Trophoblast cell (in vitro differentiated cells and primary cell): ENCODE measurements around the gene TGFB1I1.
"Not testable (repeated sequence)": the region's sequence is repeated elsewhere in the genome, so short reads cannot be mapped to it uniquely, and the experiment has no call there.

Source experiments
- DNase-seq, 2 donors: peaks; one replicate each; pipeline ENCODE4 v3.0.0-alpha.2; 2016
- H2AFZ ChIP-seq: 2 replicates; pipeline ENCODE4 v1.6.1; 2013; ENCODE audit warnings: low read length, moderate library complexity, mild to moderate bottlenecking; ENCODE audit not compliant: insufficient read depth, poor library complexity
- H2AK5ac ChIP-seq: 2 replicates; pipeline ENCODE4 v1.6.1; 2013; ENCODE audit warnings: mild to moderate bottlenecking, low read length
- H2BK120ac ChIP-seq: 2 replicates; pipeline ENCODE4 v1.6.1; 2013; ENCODE audit warnings: low read length, mild to moderate bottlenecking, moderate library complexity; ENCODE audit not compliant: insufficient read depth, poor library complexity
- H2BK12ac ChIP-seq: 2 replicates; pipeline ENCODE4 v1.6.1; 2013; ENCODE audit warnings: mild to moderate bottlenecking, low read length, moderate library complexity
- H2BK5ac ChIP-seq: 2 replicates; pipeline ENCODE4 v1.6.1; 2013; ENCODE audit warnings: low read length, low read depth, moderate library complexity, mild to moderate bottlenecking; ENCODE audit not compliant: poor library complexity
- H3K14ac ChIP-seq: 2 replicates; pipeline ENCODE4 v1.6.1; 2013; ENCODE audit warnings: mild to moderate bottlenecking, low read length
- H3K18ac ChIP-seq: 2 replicates; pipeline ENCODE4 v1.6.1; 2013; ENCODE audit warnings: mild to moderate bottlenecking, low read length
- H3K23ac ChIP-seq: 2 replicates; pipeline ENCODE4 v1.6.1; 2013; ENCODE audit warnings: low read length
- H3K27ac ChIP-seq: 2 replicates; pipeline ENCODE4 v1.5.1; 2013; ENCODE audit warnings: low read depth, mild to moderate bottlenecking, inconsistent platforms, low read length, moderate library complexity
- H3K27me3 ChIP-seq: 2 replicates; pipeline ENCODE4 v1.6.1; 2013; ENCODE audit warnings: inconsistent platforms, mild to moderate bottlenecking, low read length, moderate library complexity; ENCODE audit not compliant: insufficient read depth
- H3K36me3 ChIP-seq, 2 experiments: 1 replicate in 1 of 2; 2 replicates in 1 of 2; pipeline ENCODE4 v1.6.1; 2013; ENCODE audit warnings: low read length in 2 of 2, mild to moderate bottlenecking in 2 of 2, moderate library complexity in 1 of 2; ENCODE audit not compliant: insufficient read depth in 2 of 2, control insufficient read depth in 1 of 2
- H3K4ac ChIP-seq: 2 replicates; pipeline ENCODE4 v1.6.1; 2013; ENCODE audit warnings: low read depth, mild to moderate bottlenecking, low read length, moderate library complexity
- H3K4me1 ChIP-seq, 2 experiments: 1 replicate in 1 of 2; 2 replicates in 1 of 2; pipeline ENCODE4 v1.6.1; 2013; ENCODE audit warnings: low read length in 2 of 2, mild to moderate bottlenecking in 2 of 2, moderate library complexity in 1 of 2; ENCODE audit not compliant: insufficient read depth in 2 of 2, control insufficient read depth in 1 of 2
- H3K4me2 ChIP-seq: 2 replicates; pipeline ENCODE4 v1.6.1; 2013; ENCODE audit warnings: inconsistent platforms, mild to moderate bottlenecking, low read length, moderate library complexity
- H3K4me3 ChIP-seq: 2 replicates; pipeline ENCODE4 v1.5.1; 2013; ENCODE audit warnings: mild to moderate bottlenecking, low read depth, low read length, inconsistent platforms
- H3K79me1 ChIP-seq: one replicate; pipeline ENCODE4 v1.6.1; 2013; ENCODE audit warnings: low read length
- H3K79me2 ChIP-seq: 2 replicates; pipeline ENCODE4 v1.6.1; 2013; ENCODE audit warnings: low read length, mild to moderate bottlenecking; ENCODE audit not compliant: control insufficient read depth, insufficient read depth, poor library complexity
- H3K9ac ChIP-seq: 2 replicates; pipeline ENCODE4 v1.6.1; 2013; ENCODE audit warnings: mild to moderate bottlenecking, low read length
- H3K9me3 ChIP-seq: 2 replicates; pipeline ENCODE4 v1.6.1; 2013; ENCODE audit warnings: low read depth, mild to moderate bottlenecking, control low read depth, inconsistent platforms, low read length; ENCODE audit not compliant: insufficient read depth
- H4K12ac ChIP-seq: 2 replicates; pipeline ENCODE4 v1.6.1; 2013; ENCODE audit warnings: low read depth, mild to moderate bottlenecking, low read length, moderate library complexity
- H4K8ac ChIP-seq: 2 replicates; pipeline ENCODE4 v1.6.1; 2013; ENCODE audit warnings: low read depth, mild to moderate bottlenecking, low read length, moderate library complexity
- H4K91ac ChIP-seq: one replicate; pipeline ENCODE4 v1.6.1; 2013; ENCODE audit warnings: low read depth, mild to moderate bottlenecking, low read length, moderate library complexity
- WGBS: extraction: QIAGEN DNeasy Blood & Tissue Kit; methylation state at CpG from one replicate; pipeline ENCODE4 v1.1.7; 2013; ENCODE audit warnings: missing lambda C conversion rate; ENCODE audit not compliant: insufficient read length, insufficient coverage; ENCODE audit errors: extremely low coverage; 5-methylcytosine and 5-hydroxymethylcytosine counted together

The TGFB1I1 gene

DNA sequence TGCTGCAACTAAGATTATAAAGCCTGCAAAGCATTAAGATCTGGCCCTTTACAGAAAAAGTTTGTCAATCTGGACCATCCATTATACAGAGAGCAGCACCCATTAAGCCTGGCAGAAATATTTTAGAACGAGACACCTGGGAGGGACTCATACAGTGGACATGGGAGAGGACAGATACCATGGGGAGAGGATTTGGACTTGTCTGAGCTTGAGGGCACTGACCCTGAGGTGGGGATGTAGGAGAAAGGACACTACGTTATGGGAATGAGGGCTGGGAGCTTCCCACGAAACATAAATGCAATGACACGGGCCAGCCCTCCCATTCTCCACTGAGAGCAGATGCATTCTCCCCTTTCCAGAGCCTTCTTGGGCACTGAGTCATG is 30.0 kb downstream of the TGFB1I1 start:
- H3K23ac ChIP-seq, result no peak overlapping the region
- H2BK5ac ChIP-seq, result no peak overlapping the region
- no peak overlapping the region for H3K9ac ChIP-seq

DNA sequence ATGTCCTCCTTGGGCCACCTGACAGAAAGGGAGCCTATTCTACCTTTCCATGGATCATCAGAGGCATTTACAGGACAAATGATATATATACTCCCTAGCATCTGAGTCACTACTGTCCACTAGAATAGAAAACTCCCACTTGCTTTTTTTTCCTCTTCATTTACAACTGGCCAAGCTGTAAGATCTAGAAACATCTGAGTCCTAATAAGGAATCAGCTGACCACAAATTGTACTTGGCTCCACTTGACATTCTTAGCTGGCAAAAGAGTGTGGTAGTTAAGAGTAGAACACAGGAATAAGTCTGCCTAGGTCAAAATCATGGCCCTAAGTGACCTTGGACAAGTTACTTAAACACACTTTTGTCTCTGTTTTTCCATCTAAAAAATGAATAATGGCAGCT is 31.0 kb downstream of the TGFB1I1 start:
- Histone ChIP-seq H3K14ac (no peak overlapping the region), H3K9ac (no peak overlapping the region), H2BK5ac (no peak overlapping the region), H4K8ac (no peak overlapping the region), H3K4me3 (no peak overlapping the region), H2BK12ac (no peak overlapping the region), H3K18ac (no peak overlapping the region), H3K79me2 (peaks cover 6% of the 10 kb centered on the region), H4K12ac (no peak overlapping the region), H3K4ac (no peak overlapping the region), H3K36me3 (peaks cover 12 to 24% of the 10 kb centered on the region in 2 experiments), H2BK120ac (no peak overlapping the region), H3K23ac (no peak overlapping the region), H3K79me1 (peaks cover 5% of the 10 kb centered on the region), H3K4me1 (peaks cover 3 to 9% of the 10 kb centered on the region in 2 experiments), H3K27ac (no peak overlapping the region), H4K91ac (no peak overlapping the region), H2AFZ (no peak overlapping the region), H3K9me3 (no peaks in the 10 kb centered on the region), H3K4me2 (no peak overlapping the region), H2AK5ac (no peak overlapping the region), H3K27me3 (no peaks in the 10 kb centered on the region)
- DNase-seq, result no peak

More for the DNA sequence above, 30.0 kb downstream of the TGFB1I1 start:
- no peak overlapping the region for H3K18ac ChIP-seq
- H3K4me3 ChIP-seq, result no peak overlapping the region
- H3K36me3 ChIP-seq, result peaks cover 12 to 27% of the 10 kb centered on the region in 2 experiments
- no peak overlapping the region for H3K27ac ChIP-seq
- H3K9me3 ChIP-seq, result no peaks in the 10 kb centered on the region
- H2AK5ac ChIP-seq, result no peak overlapping the region
- H4K8ac ChIP-seq, result no peak overlapping the region
- no CpG with 5 or more reads among the region's 4 CpGs for WGBS
- H3K79me2 ChIP-seq, result no peaks in the 10 kb centered on the region
- H3K27me3 ChIP-seq, result no peaks in the 10 kb centered on the region
- no peak overlapping the region for H2BK12ac ChIP-seq
- no peak overlapping the region for H2AFZ ChIP-seq
- no peak overlapping the region for H4K12ac ChIP-seq
- peaks cover 0 to 5% of the 10 kb centered on the region in 2 experiments for H3K4me1 ChIP-seq
- H3K79me1 ChIP-seq, result no peaks in the 10 kb centered on the region
- no peak for DNase-seq
- no peak overlapping the region for H3K4ac ChIP-seq
- no peak overlapping the region for H4K91ac ChIP-seq
- no peak overlapping the region for H3K14ac ChIP-seq
- H3K4me2 ChIP-seq, result no peak overlapping the region
- no peak overlapping the region for H2BK120ac ChIP-seq

DNA sequence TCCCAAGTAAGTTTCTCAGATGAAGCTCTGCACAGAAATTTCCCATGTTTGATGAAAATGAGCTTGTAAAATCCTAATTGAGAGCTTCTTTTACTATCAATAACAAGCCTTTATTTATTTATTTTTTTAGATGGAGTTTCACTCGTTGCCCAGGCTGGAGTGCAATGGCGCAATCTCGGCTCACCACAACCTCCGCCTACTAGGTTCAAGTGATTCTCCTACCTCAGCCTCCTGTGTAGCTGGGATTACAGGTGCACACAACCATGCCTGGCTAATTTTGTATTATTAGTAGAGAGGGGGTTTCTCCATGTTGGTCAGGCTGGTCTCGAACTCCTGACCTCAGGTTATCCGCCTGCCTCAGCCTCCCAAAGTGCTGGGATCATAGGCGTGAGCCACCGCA is 31.6 kb downstream of the TGFB1I1 start:
- H3K27me3 ChIP-seq, H3K4me1 ChIP-seq, H3K9ac ChIP-seq, H2BK120ac ChIP-seq, H3K4ac ChIP-seq, H3K4me2 ChIP-seq, H3K18ac ChIP-seq, H4K8ac ChIP-seq, H3K23ac ChIP-seq, H3K27ac ChIP-seq, H2BK5ac ChIP-seq, H3K9me3 ChIP-seq, DNase-seq, H4K91ac ChIP-seq, H3K4me3 ChIP-seq, H3K14ac ChIP-seq, H2AFZ ChIP-seq, H2AK5ac ChIP-seq, H2BK12ac ChIP-seq, H4K12ac ChIP-seq: not testable (repeated sequence)
- H3K79me2 ChIP-seq, result peaks cover 10% of the 10 kb centered on the region
- peaks cover 10 to 19% of the 10 kb centered on the region in 2 experiments for H3K36me3 ChIP-seq
- peaks cover 10% of the 10 kb centered on the region for H3K79me1 ChIP-seq
- WGBS, result no CpG with 5 or more reads among the region's 8 CpGs

DNA sequence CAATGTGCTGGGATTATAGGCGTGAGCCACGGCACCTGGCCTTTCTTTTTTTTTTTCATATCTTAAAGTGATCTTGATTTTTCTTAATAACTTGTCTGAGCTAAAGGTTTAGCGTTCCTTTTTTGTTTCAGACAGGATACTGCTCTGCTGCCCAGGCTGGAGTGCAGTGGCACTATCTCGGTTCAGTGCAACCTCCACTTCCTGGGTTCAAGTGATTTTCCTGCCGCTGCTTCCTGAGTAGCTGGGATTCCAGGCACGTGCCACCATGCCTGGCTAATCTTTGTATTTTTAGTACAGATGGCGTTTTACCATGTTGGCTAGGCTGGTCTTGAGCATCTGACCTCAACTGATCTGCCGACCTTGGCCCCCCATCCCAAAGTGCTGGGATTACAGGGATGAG is 32.2 kb downstream of the TGFB1I1 start:
- H3K4me1 ChIP-seq, result peaks cover 3 to 14% of the 10 kb centered on the region in 2 experiments
- peaks cover 11% of the 10 kb centered on the region for H3K79me2 ChIP-seq
- no peak overlapping the region for H3K27ac ChIP-seq
- H3K79me1 ChIP-seq, result peaks cover 10% of the 10 kb centered on the region
- H4K8ac ChIP-seq, result no peak overlapping the region
- no peak overlapping the region for H2BK12ac ChIP-seq
- no peak overlapping the region for H3K4ac ChIP-seq
- no peak overlapping the region for H4K91ac ChIP-seq
- no peaks in the 10 kb centered on the region for H3K9me3 ChIP-seq
- H2BK120ac ChIP-seq, result no peak overlapping the region
- peaks cover 6 to 14% of the 10 kb centered on the region in 2 experiments for H3K36me3 ChIP-seq
- no peak overlapping the region for H2AK5ac ChIP-seq
- H4K12ac ChIP-seq, result no peak overlapping the region
- H3K9ac ChIP-seq, result no peak overlapping the region
- no peak overlapping the region for H3K23ac ChIP-seq
- H2AFZ ChIP-seq, result no peak overlapping the region
- no peak overlapping the region for H3K18ac ChIP-seq
- WGBS, result no CpG with 5 or more reads among the region's 8 CpGs
- DNase-seq, result no peak
- H2BK5ac ChIP-seq, result no peak overlapping the region
- H3K4me2 ChIP-seq, result no peak overlapping the region
- no peak overlapping the region for H3K4me3 ChIP-seq
- H3K14ac ChIP-seq, result no peak overlapping the region
- H3K27me3 ChIP-seq, result no peaks in the 10 kb centered on the region
